Activated CD8-positive, alpha-beta memory T cell treated with anti-CD3 and anti-CD28 coated beads, Interleukin-2, amount 50 U/mL, for 1 hour (primary cell): ENCODE results near the gene ZMIZ1.
"Not testable (repeated sequence)": the region's sequence is repeated elsewhere in the genome, so short reads cannot be mapped to it uniquely, and the experiment has no call there.

Experiments used
- DNase-seq: peaks from one replicate; pipeline ENCODE4 v3.0.0-alpha.2; 2020; ENCODE audit errors: extremely low read depth

The ZMIZ1 gene

DNA sequence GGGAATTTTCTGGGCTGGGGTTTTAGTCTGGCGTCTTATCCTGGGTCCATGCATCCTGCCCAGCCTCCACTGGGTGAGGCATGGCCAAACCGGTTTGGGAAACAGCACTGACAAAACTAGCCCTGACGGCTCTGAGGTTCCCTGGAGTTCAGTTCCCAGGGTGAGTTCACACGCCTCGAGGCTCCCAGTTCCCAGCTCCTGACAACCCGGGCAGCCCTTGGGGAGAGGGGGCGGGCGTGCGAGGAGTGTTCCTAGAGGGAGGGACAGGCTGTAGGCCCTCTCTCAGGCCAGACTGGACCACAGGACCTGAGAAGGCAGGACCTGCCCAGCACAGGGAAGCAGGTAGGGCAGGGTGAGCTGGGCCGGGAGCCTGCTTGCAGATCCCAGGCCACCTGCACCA, 196.2 kb downstream of the ZMIZ1 start:
- no peak for DNase-seq

DNA sequence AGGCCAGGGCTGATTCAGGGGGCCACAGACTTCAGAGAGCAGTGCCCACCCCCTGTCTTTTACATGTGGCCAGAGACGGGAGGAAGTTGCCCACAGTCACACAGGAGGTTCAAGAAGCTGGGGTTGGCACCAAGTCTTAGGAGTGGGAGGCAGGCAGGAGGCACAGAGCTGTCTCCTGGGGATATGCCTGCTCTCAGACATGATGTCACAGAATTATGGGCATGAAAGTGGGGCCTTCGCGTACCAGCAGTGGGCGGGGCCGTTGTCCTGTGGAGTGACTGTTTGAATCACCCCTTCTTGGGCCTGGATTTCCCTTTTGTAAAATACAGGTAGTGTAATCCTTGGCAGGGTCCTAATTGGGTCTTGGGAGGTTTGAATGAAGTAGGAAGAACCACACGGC, 197.3 kb downstream of the ZMIZ1 start:
- DNase-seq: no peak

DNA sequence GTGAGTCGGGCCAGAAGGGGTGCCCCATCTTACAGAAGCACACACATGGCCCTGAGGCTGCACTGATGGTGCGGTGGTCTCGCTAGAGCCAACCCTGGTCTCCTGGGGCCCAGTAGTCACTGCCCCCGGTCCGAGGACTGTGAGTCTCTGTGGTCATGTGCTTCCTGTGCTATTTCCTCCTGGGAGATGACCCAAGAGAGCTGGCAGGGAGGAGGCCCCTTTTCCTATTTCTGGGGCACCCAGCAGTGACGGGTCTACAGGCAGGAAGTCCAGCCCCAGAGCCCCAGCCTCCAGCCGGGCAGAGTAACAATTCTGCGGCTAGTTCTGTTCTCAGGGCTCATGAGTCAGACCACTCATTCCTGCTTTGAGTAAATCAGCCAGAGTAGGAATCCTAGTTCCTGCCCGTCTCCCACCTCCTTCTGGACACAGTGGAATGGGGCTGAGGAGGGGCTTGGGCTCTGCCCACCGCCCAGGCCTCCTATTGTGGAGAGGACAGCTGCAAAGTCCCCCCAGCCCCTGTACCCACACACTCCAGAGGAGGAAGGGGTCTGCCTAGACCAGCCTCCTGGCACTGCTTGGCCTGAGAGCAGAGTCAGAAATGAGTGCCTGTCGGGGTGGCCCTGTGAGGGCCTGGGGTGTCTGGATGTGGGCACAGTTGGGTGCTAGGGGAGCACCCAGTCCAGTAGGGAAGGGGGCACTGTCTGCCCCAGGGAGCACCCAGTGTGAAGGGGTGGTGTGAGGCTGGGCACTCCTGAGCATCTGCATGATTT, 198.0 kb downstream of the ZMIZ1 start:
- DNase-seq: no peak

DNA sequence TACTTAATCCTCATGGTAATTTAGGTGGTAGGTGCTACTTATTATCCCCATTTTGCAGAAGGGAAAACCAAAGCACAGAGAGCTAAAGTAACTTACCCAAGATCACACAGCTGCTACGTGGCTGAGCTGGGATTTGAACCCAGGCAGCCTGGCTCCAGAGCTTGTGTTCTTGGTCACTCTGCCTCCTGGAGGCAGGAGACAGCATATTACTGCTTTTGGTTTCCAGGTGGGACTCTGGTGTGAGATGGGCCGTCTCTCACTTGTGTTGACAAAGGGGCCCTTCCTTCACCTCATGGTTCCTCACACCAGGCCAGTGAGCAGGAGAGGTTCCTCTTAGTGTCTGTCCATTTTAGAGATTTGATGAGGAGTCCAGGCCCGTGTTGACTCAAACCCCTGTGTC, 198.7 kb downstream of the ZMIZ1 start:
- no peak for DNase-seq

DNA sequence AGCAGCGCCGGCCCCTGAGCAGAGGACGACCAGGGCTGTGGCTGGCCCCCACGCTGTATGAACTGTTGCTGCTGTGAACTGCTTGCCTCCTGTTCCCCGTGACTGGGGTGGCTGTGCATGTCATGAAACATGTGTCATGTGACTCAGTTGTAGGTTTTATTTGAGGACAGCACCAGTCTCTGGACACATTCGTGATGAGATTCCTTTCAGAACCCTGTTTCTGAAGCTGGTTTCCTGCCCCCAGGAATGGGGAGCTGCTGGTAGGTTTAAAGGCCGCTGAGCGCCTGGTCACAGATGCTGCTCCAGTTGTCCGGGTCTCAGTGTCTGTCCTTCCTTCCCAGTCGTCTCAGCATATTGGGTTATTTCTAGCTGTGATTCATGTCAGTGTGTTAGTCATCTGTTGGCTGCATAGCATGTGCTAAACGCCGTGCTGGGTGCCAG, 199.4 kb downstream of the ZMIZ1 start:
- DNase-seq: no peak

DNA sequence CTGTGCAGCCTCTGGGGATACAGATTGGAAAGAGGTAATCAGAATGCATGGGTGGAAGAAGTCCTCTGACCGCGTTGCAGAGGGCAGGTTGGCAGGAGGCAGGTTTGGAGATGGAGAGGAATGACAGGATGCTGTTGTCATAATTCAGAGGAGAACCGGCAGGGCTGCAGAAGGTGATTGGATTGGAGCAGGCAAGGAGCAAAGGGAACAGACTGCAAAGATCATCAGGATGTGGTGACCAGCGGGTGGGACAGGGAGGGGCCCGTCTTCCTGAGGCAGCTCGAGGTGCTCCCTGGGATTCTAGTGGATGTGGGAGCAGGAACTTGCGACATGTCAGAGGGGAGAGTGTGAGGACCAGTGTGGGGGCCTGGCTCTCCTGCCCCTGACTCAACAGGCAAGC, 200.0 kb downstream of the ZMIZ1 start:
- DNase-seq: no peak

DNA sequence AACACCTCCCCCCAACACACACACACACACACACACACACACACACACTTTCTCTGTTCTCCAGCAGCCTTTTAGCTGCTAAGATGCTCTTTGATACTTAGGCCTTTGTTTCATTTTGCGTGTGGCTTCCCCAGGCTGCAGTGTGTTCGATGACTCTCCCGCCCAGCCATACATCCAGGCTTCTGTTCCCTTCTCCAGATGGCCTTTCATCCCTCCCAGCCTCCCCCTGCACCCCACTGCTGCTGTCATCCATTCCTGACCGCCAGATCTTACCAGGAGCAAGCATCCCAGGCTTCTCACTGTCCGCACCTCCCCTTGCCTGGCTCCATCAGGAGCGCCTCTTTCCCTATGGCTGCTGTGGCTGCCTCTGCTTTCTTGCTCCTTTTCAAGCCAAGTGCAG, 200.7 kb downstream of the ZMIZ1 start:
- DNase-seq: no peak

DNA sequence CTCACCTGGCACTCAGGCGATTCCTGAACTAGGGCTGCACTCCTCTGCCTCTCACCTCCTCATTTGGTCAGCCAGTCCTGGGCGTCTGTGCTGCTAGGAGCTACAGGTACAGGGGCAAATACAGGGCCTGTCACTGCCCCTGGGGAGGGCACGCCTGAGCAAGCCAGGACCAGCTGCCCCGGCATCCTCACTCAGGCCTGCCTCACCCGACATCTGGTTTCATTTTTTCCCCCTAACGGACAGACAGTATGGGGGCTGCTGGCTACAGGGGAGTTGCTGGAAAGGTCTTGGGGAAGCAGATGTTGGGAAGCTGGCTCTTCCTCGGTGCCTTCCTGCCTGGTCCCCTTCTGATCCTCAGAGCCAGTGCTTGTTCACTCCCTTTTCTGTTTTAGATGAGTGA, 201.2 kb downstream of the ZMIZ1 start:
- no peak for DNase-seq

DNA sequence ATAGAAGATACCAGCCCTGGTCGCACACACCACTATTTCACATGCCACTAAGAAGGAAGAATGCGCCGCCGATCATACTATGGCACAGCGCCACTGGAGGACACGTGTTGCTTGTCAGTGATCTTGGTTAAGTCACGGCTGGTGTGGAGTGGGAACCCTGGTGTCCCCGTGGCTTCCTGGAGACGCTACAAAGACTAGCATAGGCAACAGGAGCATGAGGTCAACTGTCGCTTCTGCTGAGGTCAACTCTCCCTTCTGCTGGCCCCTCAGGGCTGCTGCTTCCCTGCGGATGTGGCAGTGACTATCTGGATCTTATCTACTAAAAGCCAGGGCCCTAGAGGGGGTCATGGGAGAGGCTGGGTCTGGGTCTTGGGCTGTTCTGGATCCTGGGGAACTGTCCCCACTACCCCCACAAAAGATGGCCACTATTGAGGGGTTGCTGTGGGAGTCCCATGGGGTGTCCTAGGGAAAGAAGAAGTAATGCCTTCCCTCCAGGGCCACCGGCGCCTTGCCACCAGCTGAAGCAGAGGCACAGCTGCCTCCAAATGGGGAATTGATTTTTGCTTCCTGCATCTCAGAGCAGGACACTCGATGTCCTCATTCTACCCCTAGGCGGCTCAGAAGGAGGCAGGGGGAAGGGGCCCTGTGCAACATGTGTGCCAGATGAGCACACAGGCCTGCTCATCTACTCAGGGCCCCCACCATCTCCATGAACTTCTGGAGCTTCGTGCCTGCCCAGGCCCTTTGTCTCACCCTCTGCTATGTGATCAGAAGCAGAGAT, 201.9 kb downstream of the ZMIZ1 start:
- DNase-seq: no peak

DNA sequence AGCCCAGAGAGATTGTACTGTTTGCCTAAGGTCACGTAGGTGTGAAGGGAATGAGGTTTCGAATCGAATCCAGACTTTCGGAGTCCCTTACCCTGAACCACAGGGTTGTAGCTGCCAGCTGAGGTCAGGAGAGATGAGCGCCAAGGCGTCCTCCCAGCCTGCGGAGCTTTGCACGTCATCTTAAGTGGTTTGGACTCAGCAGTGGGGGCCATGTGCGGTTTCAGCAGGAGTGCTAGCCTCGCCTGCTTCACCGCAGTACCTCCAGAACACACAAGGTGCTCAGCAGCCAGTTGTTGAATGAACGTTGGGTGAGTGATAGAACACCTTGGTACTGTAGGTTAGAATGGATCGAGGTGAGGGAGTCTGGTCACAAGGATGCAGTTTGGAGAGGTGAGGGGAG, 203.6 kb downstream of the ZMIZ1 start:
- no peak for DNase-seq

DNA sequence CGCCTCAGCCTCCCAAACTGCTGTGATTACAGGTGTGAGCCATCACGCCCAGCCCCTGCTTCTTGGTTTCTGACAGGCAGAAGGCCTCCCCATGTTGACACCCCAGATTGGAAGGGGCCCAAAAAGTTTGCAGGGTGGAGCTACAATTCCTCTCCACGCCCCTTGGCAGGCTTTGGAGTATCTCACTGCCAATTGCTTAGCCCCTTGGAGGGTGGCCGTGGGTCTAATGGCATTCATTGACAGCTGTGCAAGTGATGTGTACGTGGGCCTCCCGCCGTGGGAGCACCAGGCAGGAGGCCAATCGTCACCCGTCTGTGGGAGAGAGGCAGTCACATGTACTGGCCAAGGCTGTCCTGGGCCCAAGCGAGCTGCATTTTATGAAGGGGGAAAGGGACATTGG, 204.8 kb downstream of the ZMIZ1 start:
- no peak for DNase-seq

DNA sequence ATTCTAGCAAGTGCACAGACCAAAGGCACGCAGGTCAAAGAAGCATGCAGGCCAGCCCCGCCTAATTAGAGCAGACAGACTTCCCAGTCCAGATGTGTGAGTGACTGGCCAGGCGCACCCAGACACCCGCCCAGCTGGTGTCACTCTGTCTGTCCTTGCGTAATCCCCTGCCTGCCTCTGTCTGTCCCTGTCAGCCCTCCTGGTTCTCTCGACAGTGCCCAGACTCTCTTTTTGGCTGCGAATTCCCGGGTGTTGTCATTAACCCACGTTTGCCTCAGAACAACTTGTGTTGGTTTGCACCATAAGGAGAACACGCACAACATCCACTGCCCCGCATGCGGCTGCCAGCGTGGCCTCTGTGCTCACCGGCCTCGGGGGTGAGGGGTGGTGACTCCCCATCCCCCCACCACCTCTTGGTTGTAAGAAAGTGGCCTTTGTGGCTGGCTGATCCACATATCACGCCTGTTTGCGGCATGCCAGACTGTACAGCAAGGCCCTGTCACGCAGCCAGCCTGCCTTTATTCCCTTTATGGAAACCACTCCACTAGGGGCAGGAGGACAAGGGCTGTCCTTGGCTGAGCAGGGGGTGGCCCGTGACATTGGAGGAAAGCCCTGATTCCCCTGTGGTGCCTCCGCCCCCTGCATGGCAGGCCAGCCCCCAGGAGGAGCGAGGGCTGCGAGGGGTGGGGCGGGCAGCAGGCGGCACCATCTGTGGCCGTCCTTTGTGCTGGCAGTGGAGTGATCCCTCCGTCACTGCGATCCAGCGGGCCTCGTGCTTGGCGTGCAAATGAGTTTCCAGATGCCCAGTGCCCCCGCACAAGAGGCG, 205.7 kb downstream of the ZMIZ1 start:
- no peak for DNase-seq

DNA sequence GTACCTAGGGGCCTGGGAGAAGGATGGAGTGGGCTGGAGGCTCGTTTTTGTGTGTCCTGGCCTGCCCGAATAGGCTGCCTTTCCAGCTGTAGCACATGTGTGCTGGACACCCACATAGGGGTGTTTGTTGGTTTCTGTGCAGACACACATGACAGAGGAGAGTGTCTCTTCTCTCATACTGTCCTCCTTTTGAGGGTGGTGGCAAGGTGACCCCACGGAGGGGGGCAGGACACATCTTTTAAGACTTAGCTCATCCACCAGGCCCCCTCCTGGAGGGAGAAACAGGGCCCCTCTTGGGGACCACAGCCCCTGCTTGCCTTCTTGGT, 206.3 kb downstream of the ZMIZ1 start:
- no peak for DNase-seq

DNA sequence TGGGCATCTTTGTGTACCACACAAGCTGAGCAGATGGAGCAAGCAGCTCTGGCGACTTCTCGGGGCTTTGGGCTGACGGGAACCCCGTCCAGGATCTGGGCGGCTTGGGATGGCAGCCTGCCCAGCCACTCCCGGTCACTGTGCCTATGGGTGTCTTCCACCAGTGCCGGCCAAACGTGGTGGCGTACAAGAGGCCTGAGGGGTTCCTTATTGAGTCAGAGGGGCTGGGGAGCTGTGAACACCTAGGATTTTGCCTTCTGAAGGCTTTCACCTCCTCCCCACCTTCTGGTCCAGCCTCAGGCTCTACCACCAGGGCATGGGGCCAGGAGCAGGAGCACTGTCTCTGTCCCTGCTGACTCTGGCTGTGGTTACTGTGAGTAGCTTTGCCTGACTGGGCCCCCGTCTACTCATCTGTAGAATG, 206.7 kb downstream of the ZMIZ1 start:
- DNase-seq: no peak

DNA sequence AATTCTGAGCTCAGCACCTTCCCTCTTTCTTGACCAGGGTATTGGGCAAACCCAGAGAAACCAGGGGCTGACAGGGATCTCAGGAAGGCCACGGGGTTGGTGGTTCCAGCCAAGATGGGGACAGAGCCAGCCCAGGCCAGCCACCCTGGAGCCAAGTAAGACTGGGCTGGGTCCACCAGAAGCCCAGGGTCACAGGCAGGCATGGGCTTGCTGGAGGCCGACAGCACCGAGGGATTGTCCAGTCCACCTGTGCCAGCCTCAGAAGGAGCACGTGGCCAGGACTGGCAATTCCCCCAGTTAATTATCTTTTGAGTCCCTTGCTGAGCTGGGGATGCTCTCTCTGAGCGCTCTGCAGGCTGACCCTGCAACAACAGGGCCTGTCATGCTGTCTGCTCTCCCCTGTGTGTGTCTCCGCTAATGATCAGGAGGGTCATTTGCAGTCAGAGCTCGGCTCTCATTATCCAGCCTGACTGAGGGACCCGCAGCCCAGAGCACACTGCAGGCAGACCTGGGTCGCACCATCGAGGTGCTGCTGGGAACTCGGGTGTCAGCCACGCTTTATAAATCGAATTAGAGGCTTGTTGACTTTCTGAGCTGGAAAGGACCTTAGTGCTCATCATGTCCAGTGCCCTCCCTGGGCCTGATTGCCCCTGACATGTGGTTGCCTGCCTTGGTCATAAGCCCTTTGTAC, 209.0 kb downstream of the ZMIZ1 start:
- no peak for DNase-seq

DNA sequence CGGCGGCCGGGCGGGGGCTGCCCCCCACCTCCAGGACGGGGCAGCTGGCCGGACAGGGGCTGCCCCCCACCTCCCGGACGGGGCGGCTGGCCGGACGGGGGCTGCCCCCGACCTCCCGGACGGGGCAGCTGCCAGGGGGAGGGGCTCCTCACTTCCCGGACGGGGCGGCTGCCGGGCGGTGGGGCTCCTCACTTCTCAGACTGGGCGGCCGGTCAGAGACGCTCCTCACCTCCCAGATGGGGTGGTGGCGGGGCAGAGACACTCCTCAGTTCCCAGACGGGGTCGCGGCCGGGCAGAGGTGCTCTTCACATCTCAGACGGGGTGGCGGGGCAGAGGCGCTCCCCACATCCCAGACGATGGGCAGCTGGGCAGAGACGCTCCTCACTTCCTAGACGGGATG, 210.3 kb downstream of the ZMIZ1 start:
- DNase-seq: not testable (repeated sequence)

DNA sequence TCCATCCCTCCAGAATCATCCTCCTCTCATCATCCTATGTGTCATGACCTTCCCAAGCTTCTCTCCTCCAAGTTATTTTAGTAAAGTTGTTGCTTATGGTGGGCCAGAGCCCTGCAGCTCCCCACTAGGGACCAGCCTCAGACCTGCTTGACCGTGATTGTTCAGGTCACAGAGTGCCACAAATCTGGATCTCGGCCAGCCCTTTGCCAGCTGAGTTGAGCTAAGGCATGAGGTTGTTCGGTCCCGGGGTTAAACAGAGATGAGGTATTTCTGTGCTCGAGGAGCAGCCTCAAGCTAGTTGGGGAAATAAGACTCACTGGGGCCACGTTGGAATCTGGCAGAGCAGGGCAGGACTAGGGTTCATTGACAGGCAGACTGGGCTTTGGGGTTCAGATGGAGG, 212.2 kb downstream of the ZMIZ1 start:
- DNase-seq: no peak

DNA sequence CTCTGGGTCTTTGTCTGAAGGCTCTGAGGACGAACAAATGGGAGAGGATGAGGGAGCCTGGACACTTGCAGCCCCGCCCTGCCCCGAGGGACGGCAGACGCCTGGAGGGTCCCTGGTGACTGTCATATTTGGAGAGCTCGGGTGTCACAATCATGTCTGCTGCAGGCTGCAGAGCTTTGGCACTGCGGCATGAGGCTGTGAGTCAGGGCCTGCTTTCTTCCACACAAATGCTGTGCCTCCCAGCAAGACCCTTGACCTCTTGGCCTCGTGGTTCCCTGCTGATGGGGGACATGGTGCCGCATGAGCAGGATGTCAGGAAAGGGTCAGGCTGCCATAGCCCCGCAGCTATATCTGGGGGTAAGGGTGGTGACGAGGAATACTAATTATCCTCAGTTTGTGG, 213.6 kb downstream of the ZMIZ1 start:
- DNase-seq: no peak

DNA sequence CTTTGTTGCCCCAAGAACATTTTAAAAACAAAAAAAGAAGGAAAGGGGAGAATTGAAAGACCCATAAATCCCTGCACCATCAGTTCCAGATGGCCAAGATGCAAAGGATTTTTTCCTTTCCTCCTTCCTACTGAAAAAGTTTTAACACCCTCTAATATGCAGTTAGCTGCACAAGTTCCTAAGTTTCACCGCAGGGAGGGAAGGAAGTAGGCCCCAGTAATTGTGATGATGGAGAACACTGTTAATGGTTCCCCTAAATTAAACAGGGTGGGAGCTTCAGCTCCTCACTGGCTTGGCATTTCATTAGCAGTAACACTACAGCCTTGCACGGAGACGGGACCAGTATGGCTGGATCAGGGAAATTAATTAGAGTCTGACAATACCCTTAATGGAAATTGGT, 214.8 kb downstream of the ZMIZ1 start:
- no peak for DNase-seq

DNA sequence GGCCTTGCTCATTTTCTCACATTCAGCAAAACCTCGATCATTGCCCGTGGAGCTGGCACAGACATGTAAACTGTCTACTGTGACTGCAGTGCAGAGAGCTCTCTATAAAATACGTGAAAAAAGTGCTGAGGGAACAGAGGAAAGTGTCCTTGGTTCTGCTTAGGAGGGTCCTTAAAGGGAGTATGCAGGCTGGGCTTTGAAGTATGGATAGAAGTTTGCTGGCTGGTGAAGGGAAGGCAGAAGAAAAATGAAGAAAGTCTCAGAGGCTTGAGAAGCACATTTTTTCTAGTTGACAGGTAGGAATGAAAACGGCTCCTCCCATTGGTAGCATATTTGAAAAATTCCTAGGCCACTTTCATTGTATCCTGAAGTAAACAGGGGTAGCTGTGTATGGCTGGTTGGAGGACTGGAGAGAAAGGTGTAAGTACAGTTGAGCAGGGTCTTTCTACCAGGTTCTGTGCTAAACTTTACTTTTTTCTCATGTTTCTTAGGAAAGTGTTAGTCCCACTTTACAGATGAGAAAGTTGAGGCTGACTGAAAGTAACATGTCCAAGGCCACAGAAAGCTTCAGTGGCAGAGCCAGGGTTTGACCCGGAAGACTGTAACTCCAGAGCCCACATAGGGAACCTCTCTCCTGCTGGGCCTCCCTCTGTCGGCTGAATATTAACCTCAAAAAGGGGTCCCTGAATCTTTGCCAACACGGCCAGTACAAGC, 215.5 kb downstream of the ZMIZ1 start:
- no peak for DNase-seq
